SK-N-SH (cell line): ENCODE results near the gene PTEN. TPM values are rescaled to one million over a fixed set of nuclear protein-coding genes. Genes with fewer than 3 reads are reported as not detected.

ENCODE experiments used
- CTCF ChIA-PET: fragments of 300-600, 350-600 bp; formaldehyde crosslinking; extraction: SDS; loops from one replicate; lab custom pipeline; 2021; lab: Yijun Ruan, JAX
- POLR2A ChIA-PET: fragments of 350-600 bp; sonication (Branson Sonifier 250); formaldehyde crosslinking; extraction: SDS; loops from one replicate; lab custom pipeline; 2020; ENCODE audit warnings: antibody characterized with exemption, inconsistent platforms; lab: Yijun Ruan, JAX
- DNase-seq: peaks from one replicate; pipeline ENCODE4 v3.0.0; 2012
- H2AFZ ChIP-seq: fragments of 200-600 bp; sonication (generic); 2 replicates; pipeline ENCODE4 v1.8.1; 2016; ENCODE audit warnings: antibody characterized with exemption, mild to moderate bottlenecking, low read depth
- H3F3A ChIP-seq: fragments of 200-600 bp; sonication (generic); replicated peaks from 2 replicates; pipeline ENCODE3; 2016; ENCODE audit warnings: antibody characterized with exemption, mild to moderate bottlenecking; ENCODE audit not compliant: insufficient read depth
- H3K27ac ChIP-seq, 2 experiments: fragments of 200-500 bp in 1 of 2; fragments of 200-600 bp in 1 of 2; sonication (Bioruptor generic) in 1 of 2; sonication (generic), shearing (Covaris generic) in 1 of 2; 2 replicates each; pipeline versions ENCODE4 v1.5.1 to v1.6.1; 2014 to 2016; ENCODE audit warnings: low read depth in 2 of 2, inconsistent platforms in 1 of 2, low read length in 1 of 2, mild to moderate bottlenecking in 1 of 2, mixed read lengths in 1 of 2
- H3K27me3 ChIP-seq: fragments of 200-600 bp; sonication (generic), shearing (Covaris generic); 2 replicates; pipeline ENCODE4 v1.6.1; 2016; ENCODE audit warnings: mixed run types; ENCODE audit not compliant: insufficient read depth
- H3K36me3 ChIP-seq, 2 experiments: fragments of 200-500 bp in 1 of 2; fragments of 200-600 bp in 1 of 2; sonication (Bioruptor generic) in 1 of 2; sonication (generic) in 1 of 2; replicated peaks in 1 of 2; 2 replicates each; pipeline versions ENCODE3 to v1.5.1; 2014 to 2016; ENCODE audit warnings: low read length in 1 of 2, mild to moderate bottlenecking in 1 of 2; ENCODE audit not compliant: insufficient read depth in 2 of 2, control insufficient read depth in 1 of 2
- H3K4me1 ChIP-seq, 2 experiments: fragments of 200-500 bp in 1 of 2; fragments of 200-600 bp in 1 of 2; sonication (Bioruptor generic) in 1 of 2; sonication (generic), shearing (Covaris generic) in 1 of 2; 2 replicates each; pipeline versions ENCODE4 v1.5.1 to v1.6.1; 2014 to 2016; ENCODE audit warnings: low read depth in 1 of 2, low read length in 1 of 2, mixed run types in 1 of 2; ENCODE audit not compliant: insufficient read depth in 2 of 2, control insufficient read depth in 1 of 2
- H3K4me2 ChIP-seq: fragments of 200-600 bp; sonication (generic), shearing (Covaris generic); 2 replicates; pipeline ENCODE4 v1.6.1; 2017; ENCODE audit warnings: mixed run types
- H3K4me3 ChIP-seq, 2 experiments: fragments of 200-500 bp in 1 of 2; fragments of 200-600 bp in 1 of 2; sonication (Bioruptor generic) in 1 of 2; sonication (generic), shearing (Covaris generic) in 1 of 2; 2 replicates each; pipeline versions ENCODE4 v1.5.1 to v1.8.1; 2014 to 2016; ENCODE audit warnings: low read depth in 2 of 2, inconsistent platforms in 1 of 2, low read length in 1 of 2, mild to moderate bottlenecking in 1 of 2, mixed read lengths in 1 of 2, moderate library complexity in 1 of 2
- H3K79me2 ChIP-seq: fragments of 200-600 bp; sonication (generic); 2 replicates; pipeline ENCODE4 v1.8.1; 2017; ENCODE audit warnings: mild to moderate bottlenecking; ENCODE audit not compliant: insufficient read depth
- H3K9ac ChIP-seq: fragments of 200-600 bp; sonication (generic); 2 replicates; pipeline ENCODE4 v1.6.1; 2017; ENCODE audit warnings: mixed run types
- H3K9me2 ChIP-seq: fragments of 200-600 bp; sonication (generic); 2 replicates; pipeline ENCODE4 v1.6.1; 2017; ENCODE audit warnings: mixed run types
- H3K9me3 ChIP-seq: fragments of 200-600 bp; sonication (generic); 2 replicates; pipeline ENCODE4 v1.6.1; 2017; ENCODE audit warnings: mixed run types, mild to moderate bottlenecking, moderate library complexity
- H4K20me1 ChIP-seq: fragments of 200-600 bp; sonication (generic); 2 replicates; pipeline ENCODE4 v1.6.1; 2017; ENCODE audit warnings: mild to moderate bottlenecking, mixed run types; ENCODE audit not compliant: insufficient read depth
- CHD2 ChIP-seq: fragments of 150-350 bp; IDR thresholded peaks from 2 replicates; pipeline ENCODE4 v1.6.1; 2018; ENCODE audit warnings: low read length; ENCODE audit not compliant: partially characterized antibody
- CTCF ChIP-seq: fragments of 200-600 bp; sonication (generic); IDR thresholded peaks from 2 replicates; pipeline ENCODE4 v1.6.1; 2017; ENCODE audit warnings: antibody characterized with exemption, mild to moderate bottlenecking, moderate library complexity
- ELF1 ChIP-seq: IDR thresholded peaks from 2 replicates; pipeline ENCODE4 v1.4.0; 2012
- EP300 ChIP-seq, 2 experiments: IDR thresholded peaks; 2 replicates each; pipeline versions ENCODE4 v1.4.0 to v1.6.1; 2012; ENCODE audit warnings: borderline replicate concordance in 1 of 2, low read depth in 1 of 2, low read length in 1 of 2
- EZH2phosphoT487 ChIP-seq: fragments of 200-600 bp; sonication (generic); IDR thresholded peaks from 2 replicates; pipeline ENCODE4 v1.6.1; 2017; ENCODE audit warnings: low read depth, mixed run types, mild to moderate bottlenecking, antibody characterized with exemption, moderate library complexity, borderline replicate concordance
- FOXJ3 ChIP-seq: sonication (generic); formaldehyde crosslinking; IDR thresholded peaks from 2 replicates; pipeline ENCODE4 v1.5.1; 2020; ENCODE audit warnings: mild to moderate bottlenecking, missing genetic modification reagents
- FOXM1 ChIP-seq: IDR thresholded peaks from 2 replicates; pipeline ENCODE4 v1.4.0; 2012; ENCODE audit warnings: low read depth, mild to moderate bottlenecking
- GABPA ChIP-seq: IDR thresholded peaks from 2 replicates; pipeline ENCODE4 v1.4.0; 2012; ENCODE audit warnings: low read depth, mild to moderate bottlenecking
- GATA2 ChIP-seq: sonication (generic); formaldehyde crosslinking; IDR thresholded peaks from 2 replicates; pipeline ENCODE4 v1.5.0; 2020; ENCODE audit warnings: mild to moderate bottlenecking, missing genetic modification reagents
- JUND ChIP-seq: IDR thresholded peaks from 2 replicates; pipeline ENCODE4 v1.4.0; 2012
- MEF2A ChIP-seq: IDR thresholded peaks from 2 replicates; pipeline ENCODE4 v1.4.0; 2012; ENCODE audit warnings: low read depth, borderline replicate concordance
- MXI1 ChIP-seq: IDR thresholded peaks from 2 replicates; pipeline ENCODE4 v1.6.1; 2012; ENCODE audit warnings: mild to moderate bottlenecking, low read depth, low read length, improper control_type of control experiment
- NFIC ChIP-seq: IDR thresholded peaks from 2 replicates; pipeline ENCODE4 v1.4.0; 2012; ENCODE audit warnings: borderline replicate concordance
- NRF1 ChIP-seq: IDR thresholded peaks from 2 replicates; pipeline ENCODE4 v1.6.1; 2012; ENCODE audit warnings: low read depth, mild to moderate bottlenecking, low read length
- POLR2AphosphoS5 ChIP-seq: IDR thresholded peaks from 2 replicates; pipeline ENCODE4 v1.6.1; 2012; ENCODE audit warnings: low read depth, low read length
- RCOR1 ChIP-seq: fragments of 150-350 bp; IDR thresholded peaks from 2 replicates; pipeline ENCODE4 v1.6.1; 2017; ENCODE audit warnings: antibody characterized with exemption, low read length
- SMC3 ChIP-seq: IDR thresholded peaks from 2 replicates; pipeline ENCODE4 v1.6.1; 2012; ENCODE audit warnings: low read depth, low read length, improper control_type of control experiment
- TAF1 ChIP-seq: IDR thresholded peaks from 2 replicates; pipeline ENCODE4 v1.6.1; 2012; ENCODE audit warnings: low read depth, mild to moderate bottlenecking, low read length, moderate library complexity, borderline replicate concordance
- YY1 ChIP-seq: IDR thresholded peaks from 2 replicates; pipeline ENCODE4 v1.4.0; 2012; ENCODE audit warnings: low read depth, mild to moderate bottlenecking
- WGBS: methylation state at CpG from one replicate; pipeline ENCODE4 v1.1.6; 2017; ENCODE audit warnings: low lambda C conversion rate; 5-methylcytosine and 5-hydroxymethylcytosine counted together
- polyA plus RNA-seq, 3 experiments: library from polyadenylated mRNA; depleted of rRNA; stranded (reverse); fragments of >200 nt; gene quantifications; 2 replicates each; pipeline ENCODE4 v1.2.3, GENCODE V29; 2012
- TF ChIP-seq, protein P1 (sequence below): IDR thresholded peaks from 2 replicates; pipeline ENCODE4; 2012
- TF ChIP-seq, protein P2 (sequence below): fragments of 150-350 bp; IDR thresholded peaks from 2 replicates; pipeline ENCODE4 v1.6.1; 2017; ENCODE audit warnings: antibody characterized with exemption, low read length, low read depth, borderline replicate concordance

The PTEN gene
- polyA plus RNA-seq, 1 of the 3 experiments (the other 2 are of a cell fraction), result 12.8 TPM

- peak overlapping the region in 1 of 2 experiments; percentile 62; a peak in 1 of 4 replicates for H3K27ac ChIP-seq
- DNase-seq, result no peak
- TF ChIP-seq EP300 (IDR thresholded peaks at IDR 0.05; ENCODE audit: borderline replicate concordance in 1 of 2, low read depth in 1 of 2, low read length in 1 of 2) (no peak), RCOR1 (no peak), POLR2AphosphoS5 (no peak), ELF1 (no peak), NFIC (no peak)
- TF ChIP-seq, protein P1, sequence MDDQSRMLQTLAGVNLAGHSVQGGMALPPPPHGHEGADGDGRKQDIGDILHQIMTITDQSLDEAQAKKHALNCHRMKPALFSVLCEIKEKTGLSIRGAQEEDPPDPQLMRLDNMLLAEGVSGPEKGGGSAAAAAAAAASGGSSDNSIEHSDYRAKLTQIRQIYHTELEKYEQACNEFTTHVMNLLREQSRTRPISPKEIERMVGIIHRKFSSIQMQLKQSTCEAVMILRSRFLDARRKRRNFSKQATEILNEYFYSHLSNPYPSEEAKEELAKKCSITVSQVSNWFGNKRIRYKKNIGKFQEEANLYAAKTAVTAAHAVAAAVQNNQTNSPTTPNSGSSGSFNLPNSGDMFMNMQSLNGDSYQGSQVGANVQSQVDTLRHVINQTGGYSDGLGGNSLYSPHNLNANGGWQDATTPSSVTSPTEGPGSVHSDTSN, result no peak
- H3K9ac ChIP-seq, result no peak overlapping the region
- H2AFZ ChIP-seq, result no peak overlapping the region
- peaks cover 0 to 6% of the 10 kb centered on the region in 2 experiments for H3K36me3 ChIP-seq
- CTCF ChIA-PET, result interaction anchor here (0.6 to 1.2 kb wide), 3 partner anchors 15 to 529 kb away, joined by 3 to 4 read pairs (median 3); no protein-coding TSS in a partner anchor
- peaks cover 9% of the 10 kb centered on the region for H3F3A ChIP-seq
- H3K9me2 ChIP-seq, result no peaks in the 10 kb centered on the region
- POLR2A ChIA-PET, result no interaction called here
- H3K27me3 ChIP-seq, result no peaks in the 10 kb centered on the region
- no peaks in the 10 kb centered on the region; a peak in 2 of 4 replicates for H3K4me1 ChIP-seq
- no peaks in the 10 kb centered on the region for H4K20me1 ChIP-seq
- 94% methylated on average over 3 of the region's 3 CpGs for WGBS
- H3K4me2 ChIP-seq, result no peak overlapping the region
- no peak overlapping the region for H3K4me3 ChIP-seq
- H3K9me3 ChIP-seq, result no peaks in the 10 kb centered on the region
- H3K79me2 ChIP-seq, result no peaks in the 10 kb centered on the region
Measured at GRCh38 chr10:87974130-87974529, 110.7 kb downstream of the PTEN start.

DNA sequence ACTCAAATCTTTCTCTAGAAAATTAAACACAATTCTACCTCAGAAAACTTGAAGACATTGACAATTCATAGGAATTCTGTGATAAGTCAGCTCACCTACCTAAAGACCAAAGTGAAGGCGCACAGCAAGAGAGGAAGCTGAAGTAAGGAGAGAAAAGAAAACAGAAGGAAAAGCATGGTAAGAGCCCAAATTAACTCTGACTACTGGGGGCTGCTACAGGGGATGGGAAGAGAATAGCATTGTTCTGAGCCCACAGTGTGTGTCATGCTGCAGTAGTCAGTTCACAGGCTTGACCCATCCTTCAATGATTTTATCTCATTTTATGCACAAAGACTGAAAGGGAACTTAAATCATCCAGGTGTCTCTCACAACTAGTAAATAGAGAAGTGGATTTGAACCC lies 111.3 kb downstream of the PTEN start:
- ChIA-PET CTCF (interaction anchor here (1.2 kb wide), 2 partner anchors 16 to 415 kb away, joined by 3 to 4 read pairs; no protein-coding TSS in a partner anchor), POLR2A (no interaction called here)
- H3K9me2 ChIP-seq, result no peaks in the 10 kb centered on the region
- H3K36me3 ChIP-seq, result peaks cover 0 to 5% of the 10 kb centered on the region in 2 experiments
- H4K20me1 ChIP-seq, result no peaks in the 10 kb centered on the region
- no peak overlapping the region for H3K4me3 ChIP-seq
- H3K4me2 ChIP-seq, result no peak overlapping the region
- H3F3A ChIP-seq, result peaks cover 7% of the 10 kb centered on the region
- H3K27me3 ChIP-seq, result no peaks in the 10 kb centered on the region
- no peak for TF ChIP-seq GATA2 (CRISPR knock-in tag)
- TF ChIP-seq JUND, result no peak
- no peak for TF ChIP-seq MXI1
- TF ChIP-seq EP300 (IDR thresholded peaks at IDR 0.05; ENCODE audit: borderline replicate concordance in 1 of 2, low read depth in 1 of 2, low read length in 1 of 2), result no peak
- TF ChIP-seq TAF1, result no peak
- no peak for TF ChIP-seq GABPA
- TF ChIP-seq FOXM1, result no peak
- TF ChIP-seq, protein P2, sequence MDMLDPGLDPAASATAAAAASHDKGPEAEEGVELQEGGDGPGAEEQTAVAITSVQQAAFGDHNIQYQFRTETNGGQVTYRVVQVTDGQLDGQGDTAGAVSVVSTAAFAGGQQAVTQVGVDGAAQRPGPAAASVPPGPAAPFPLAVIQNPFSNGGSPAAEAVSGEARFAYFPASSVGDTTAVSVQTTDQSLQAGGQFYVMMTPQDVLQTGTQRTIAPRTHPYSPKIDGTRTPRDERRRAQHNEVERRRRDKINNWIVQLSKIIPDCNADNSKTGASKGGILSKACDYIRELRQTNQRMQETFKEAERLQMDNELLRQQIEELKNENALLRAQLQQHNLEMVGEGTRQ, result no peak
- no peak for TF ChIP-seq POLR2AphosphoS5
- no peak for TF ChIP-seq RCOR1
- TF ChIP-seq FOXJ3, result no peak
- TF ChIP-seq NRF1, result no peak
- no peak for TF ChIP-seq YY1
- TF ChIP-seq EZH2phosphoT487, result no peak
- TF ChIP-seq MEF2A, result no peak
- no peak for TF ChIP-seq ELF1
- TF ChIP-seq CHD2, result no peak
- no peak for TF ChIP-seq CTCF
- TF ChIP-seq SMC3, result no peak
- no peaks in the 10 kb centered on the region; a peak in 2 of 4 replicates for H3K4me1 ChIP-seq
- WGBS, result 100% methylated on average over 1 of the region's 1 CpG
- no peaks in the 10 kb centered on the region for H3K79me2 ChIP-seq
- no peak overlapping the region for H2AFZ ChIP-seq
- no peak overlapping the region for H3K27ac ChIP-seq
- no peaks in the 10 kb centered on the region for H3K9me3 ChIP-seq
- no peak overlapping the region for H3K9ac ChIP-seq
- no peak for DNase-seq
